HG02642 (cell line): ENCODE results near the gene PCDHB6.
"Not testable (repeated sequence)": the region's sequence is repeated elsewhere in the genome, so short reads cannot be mapped to it uniquely, and the experiment has no call there.

Experiments
- ATAC-seq: cut with Tn5 transposase; IDR thresholded peaks from one replicate; pipeline ENCODE4 v1.9.1; 2021; ENCODE audit warnings: mild to moderate bottlenecking; ENCODE audit not compliant: unreplicated experiment, poor library complexity

Gene PCDHB6

DNA sequence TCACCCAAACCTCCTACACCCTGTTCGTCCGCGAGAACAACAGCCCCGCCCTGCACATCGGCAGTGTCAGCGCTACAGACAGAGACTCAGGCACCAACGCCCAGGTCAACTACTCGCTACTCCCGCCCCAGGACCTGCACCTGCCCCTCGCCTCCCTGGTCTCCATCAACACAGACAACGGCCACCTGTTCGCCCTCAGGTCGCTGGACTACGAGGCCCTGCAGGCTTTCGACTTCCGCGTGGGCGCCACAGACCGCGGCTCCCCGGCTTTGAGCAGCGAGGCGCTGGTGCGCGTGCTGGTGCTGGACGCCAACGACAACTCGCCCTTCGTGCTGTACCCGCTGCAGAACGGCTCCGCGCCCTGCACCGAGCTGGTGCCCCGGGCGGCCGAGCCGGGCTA is 51.3 kb downstream of the PCDHB6 start:
- not testable (repeated sequence) for ATAC-seq

DNA sequence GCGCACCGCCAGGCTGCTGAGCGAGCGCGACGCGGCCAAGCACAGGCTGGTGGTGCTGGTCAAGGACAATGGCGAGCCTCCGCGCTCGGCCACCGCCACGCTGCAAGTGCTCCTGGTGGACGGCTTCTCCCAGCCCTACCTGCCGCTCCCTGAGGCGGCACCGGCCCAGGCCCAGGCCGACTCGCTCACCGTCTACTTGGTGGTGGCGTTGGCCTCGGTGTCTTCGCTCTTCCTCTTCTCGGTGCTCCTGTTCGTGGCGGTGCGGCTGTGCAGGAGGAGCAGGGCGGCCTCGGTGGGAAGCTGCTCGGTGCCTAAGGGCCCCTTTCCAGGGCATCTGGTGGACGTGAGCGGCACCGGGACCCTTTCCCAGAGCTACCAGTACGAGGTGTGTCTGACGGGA is 51.8 kb downstream of the PCDHB6 start:
- not testable (repeated sequence) for ATAC-seq
